ENCODE data around the gene DDIAS. TPM values are rescaled to one million over a fixed set of nuclear protein-coding genes. Genes with fewer than 3 reads are reported as not detected.

Gene DDIAS
- total and polyA plus RNA-seq, 2 donors (not counting 1 experiment from before 2014, with no cell fraction given) = 2.3 to 3.0 TPM

- peak in 1 of 2 donors; percentile 6 for DNase-seq (ENCODE audit: low read depth in 2 of 2)
- Histone ChIP-seq H3K4me1 (ENCODE audit: control insufficient read depth, extremely low read depth, insufficient read depth, low read length) (peaks cover 3% of the 10 kb centered on the region), H3K9ac (ENCODE audit: insufficient read depth, low read length) (peak overlapping the region; percentile 63), H2AFZ (ENCODE audit: low read length) (peak overlapping the region; percentile 40), H3K9me3 (ENCODE audit: control insufficient read depth, insufficient read depth, low read depth, low read length) (no peaks in the 10 kb centered on the region), H3K27me3 (ENCODE audit: control insufficient read depth, insufficient read depth, low read length) (no peaks in the 10 kb centered on the region), H3K4me3 (replicated peaks in 1 of 4; ENCODE audit: control extremely low read depth in 1 of 4, insufficient read depth in 1 of 4, low read depth in 3 of 4, low read length in 4 of 4) (peak overlapping the region; percentile 57 to 84 (median 66)), H4K20me1 (ENCODE audit: control insufficient read depth, extremely low read depth, insufficient read depth, low read length) (no peaks in the 10 kb centered on the region), H3K27ac (ENCODE audit: insufficient read depth, low read length) (peak overlapping the region; percentile 75), H3K36me3 (ENCODE audit: control insufficient read depth, insufficient read depth, low read length) (no peaks in the 10 kb centered on the region), H3K4me2 (ENCODE audit: extremely low read depth, insufficient read depth, low read length) (peak overlapping the region; percentile 76), H3K79me2 (ENCODE audit: control insufficient read depth, insufficient read depth, low read length) (peaks cover 5% of the 10 kb centered on the region)
- TF ChIP-seq EZH2 (IDR thresholded peaks at IDR 0.05; ENCODE audit: low read length, missing control alignments) (no peak), CTCF (conservative IDR thresholded peaks at IDR 0.05 in 1 of 2, IDR thresholded peaks at IDR 0.05 in 1 of 2; ENCODE audit: low read depth in 1 of 2, low read length in 2 of 2) (no peak)
Observed at GRCh38 chr11:82899957-82900276, 1.6 kb upstream of the DDIAS start.

- H4K20me1 ChIP-seq (ENCODE audit: control insufficient read depth, extremely low read depth, insufficient read depth, low read length) = no peaks in the 10 kb centered on the region
- peak within 1 kb of the TSS; percentile 84 for H2AFZ ChIP-seq (ENCODE audit: low read length)
- DNase-seq (ENCODE audit: low read depth in 2 of 2) = peak; percentile 87 to 88
- H3K4me3 ChIP-seq (replicated peaks in 1 of 4; ENCODE audit: control extremely low read depth in 1 of 4, insufficient read depth in 1 of 4, low read depth in 3 of 4, low read length in 4 of 4) = peak within 1 kb of the TSS; percentile 57 to 84 (median 66)
- no peak for TF ChIP-seq EZH2 (IDR thresholded peaks at IDR 0.05; ENCODE audit: low read length, missing control alignments)
- TF ChIP-seq CTCF (conservative IDR thresholded peaks at IDR 0.05 in 1 of 2, IDR thresholded peaks at IDR 0.05 in 1 of 2; ENCODE audit: low read depth in 1 of 2, low read length in 2 of 2) = no peak
- no peaks in the 10 kb centered on the region for H3K36me3 ChIP-seq (ENCODE audit: control insufficient read depth, insufficient read depth, low read length)
- peak within 1 kb of the TSS; percentile 75 for H3K27ac ChIP-seq (ENCODE audit: insufficient read depth, low read length)
- no peaks in the 10 kb centered on the region for H3K9me3 ChIP-seq (ENCODE audit: control insufficient read depth, insufficient read depth, low read depth, low read length)
- H3K79me2 ChIP-seq (ENCODE audit: control insufficient read depth, insufficient read depth, low read length) = peaks cover 5% of the 10 kb centered on the region
- H3K4me1 ChIP-seq (ENCODE audit: control insufficient read depth, extremely low read depth, insufficient read depth, low read length) = peaks cover 3% of the 10 kb centered on the region
- H3K9ac ChIP-seq (ENCODE audit: insufficient read depth, low read length) = peak within 1 kb of the TSS; percentile 63
- no peaks in the 10 kb centered on the region for H3K27me3 ChIP-seq (ENCODE audit: control insufficient read depth, insufficient read depth, low read length)
- peak within 1 kb of the TSS; percentile 76 for H3K4me2 ChIP-seq (ENCODE audit: extremely low read depth, insufficient read depth, low read length)
Observed at GRCh38 chr11:82900277-82901164, 1.0 kb upstream of the DDIAS start, which contains the start of gene PRCP. Gene PRCP (minus strand): TSS chr11:82900430. CDS start chr11:82900402, 28 bp downstream.

DNA sequence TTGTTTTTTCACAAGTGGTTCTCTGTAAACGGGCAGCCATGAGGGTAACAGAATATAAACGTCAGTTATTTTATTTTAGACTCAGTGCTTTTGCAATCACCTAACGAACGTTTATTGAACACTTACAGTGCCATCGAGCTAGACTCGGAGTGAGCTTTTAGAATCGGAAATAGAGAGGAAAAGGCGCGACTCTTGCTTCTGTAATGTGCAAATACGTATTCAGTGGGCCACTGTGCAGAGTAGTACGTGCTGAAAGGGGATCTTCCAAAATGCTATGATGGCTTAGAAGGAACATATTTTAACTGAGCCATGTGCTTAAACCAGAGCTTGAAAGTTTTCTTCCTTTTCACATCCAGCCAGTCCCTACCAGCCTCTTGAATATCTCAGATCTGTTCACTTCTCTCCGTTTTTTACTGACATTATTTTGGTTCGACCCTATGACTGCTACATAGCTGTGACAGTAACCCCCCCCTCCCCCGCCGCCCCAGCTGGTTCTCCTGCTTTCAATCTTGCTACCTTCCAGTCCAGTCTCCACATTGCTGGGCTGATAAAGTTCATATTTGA is 468 bp downstream of the DDIAS start:
- Histone ChIP-seq H3K4me3 (replicated peaks in 1 of 4; ENCODE audit: control extremely low read depth in 1 of 4, insufficient read depth in 1 of 4, low read depth in 3 of 4, low read length in 4 of 4) (peak overlapping the region; percentile 57 to 84 (median 66)), H3K9me3 (ENCODE audit: control insufficient read depth, insufficient read depth, low read depth, low read length) (no peaks in the 10 kb centered on the region), H3K4me1 (ENCODE audit: control insufficient read depth, extremely low read depth, insufficient read depth, low read length) (peaks cover 3% of the 10 kb centered on the region), H3K27ac (ENCODE audit: insufficient read depth, low read length) (no peak overlapping the region), H4K20me1 (ENCODE audit: control insufficient read depth, extremely low read depth, insufficient read depth, low read length) (no peaks in the 10 kb centered on the region), H2AFZ (ENCODE audit: low read length) (peak overlapping the region; percentile 63), H3K36me3 (ENCODE audit: control insufficient read depth, insufficient read depth, low read length) (no peaks in the 10 kb centered on the region), H3K9ac (ENCODE audit: insufficient read depth, low read length) (no peak overlapping the region), H3K27me3 (ENCODE audit: control insufficient read depth, insufficient read depth, low read length) (no peaks in the 10 kb centered on the region), H3K79me2 (ENCODE audit: control insufficient read depth, insufficient read depth, low read length) (peaks cover 5% of the 10 kb centered on the region), H3K4me2 (ENCODE audit: extremely low read depth, insufficient read depth, low read length) (peak overlapping the region; percentile 26)
- TF ChIP-seq EZH2 (IDR thresholded peaks at IDR 0.05; ENCODE audit: low read length, missing control alignments) = no peak
- no peak for TF ChIP-seq CTCF (conservative IDR thresholded peaks at IDR 0.05 in 1 of 2, IDR thresholded peaks at IDR 0.05 in 1 of 2; ENCODE audit: low read depth in 1 of 2, low read length in 2 of 2)
- no peak for DNase-seq (ENCODE audit: low read depth in 2 of 2)
